CD4-positive, alpha-beta T cell (primary cell): ENCODE measurements around the gene SSBP2. TPM values are rescaled to one million over a fixed set of nuclear protein-coding genes. Genes with fewer than 3 reads are reported as not detected.

ENCODE experiments used
- ATAC-seq: fragments of 200-7000 bp; cut with Tn5 transposase; one replicate; pipeline ENCODE4 v1.10.0; 2022; ENCODE audit warnings: mild to moderate bottlenecking; ENCODE audit not compliant: poor library complexity
- CTCF ChIA-PET: fragments of 350-600 bp; sonication (Branson Sonifier 250); formaldehyde crosslinking; loops from one replicate; lab custom pipeline; 2021; ENCODE audit warnings: antibody characterized with exemption, inconsistent platforms; lab: Charles Lee
- POLR2A ChIA-PET: fragments of 350-600 bp; sonication (Branson Sonifier 250); formaldehyde crosslinking; loops from one replicate; lab custom pipeline; 2021; ENCODE audit warnings: antibody characterized with exemption, inconsistent platforms; lab: Charles Lee
- DNase-seq, 14 experiments: peaks; one replicate each; pipeline ENCODE4 v3.0.0-alpha.2; 2013 to 2020; ENCODE audit warnings: mixed read lengths in 2 of 14
- H3K27ac ChIP-seq, 2 donors: one replicate each; pipeline versions ENCODE4 v1.5.1 to v1.7.0; 2013; ENCODE audit warnings: low read length in 2 of 2, low read depth in 1 of 2, mild to moderate bottlenecking in 1 of 2
- H3K27me3 ChIP-seq, 2 experiments: 1 replicate in 1 of 2; 2 replicates in 1 of 2; pipeline versions ENCODE4 v1.6.1 to v1.7.0; 2013; ENCODE audit warnings: low read length in 2 of 2, control low read depth in 1 of 2, mild to moderate bottlenecking in 1 of 2, moderate library complexity in 1 of 2; ENCODE audit not compliant: insufficient read depth in 2 of 2, control insufficient read depth in 1 of 2
- H3K36me3 ChIP-seq: one replicate; pipeline ENCODE4 v1.6.1; 2013; ENCODE audit warnings: low read length, control low read depth; ENCODE audit not compliant: insufficient read depth
- H3K4me1 ChIP-seq: one replicate; pipeline ENCODE4 v1.6.1; 2013; ENCODE audit warnings: low read length, control low read depth; ENCODE audit not compliant: insufficient read depth
- H3K4me3 ChIP-seq: one replicate; pipeline ENCODE4 v1.5.1; 2013; ENCODE audit warnings: mild to moderate bottlenecking, low read length, moderate library complexity
- H3K9me3 ChIP-seq, 2 experiments: 1 replicate in 1 of 2; 2 replicates in 1 of 2; pipeline versions ENCODE4 v1.6.1 to v1.7.0; 2013; ENCODE audit warnings: low read length in 2 of 2, mild to moderate bottlenecking in 2 of 2, control low read depth in 1 of 2, moderate library complexity in 1 of 2; ENCODE audit not compliant: control insufficient read depth in 1 of 2, insufficient read depth in 1 of 2
- H3K27ac Mint-ChIP-seq: one replicate; pipeline ENCODE4 v1.8.0; 2020; ENCODE audit warnings: mixed read lengths
- H3K27me3 Mint-ChIP-seq: one replicate; pipeline ENCODE4 v1.8.0; 2021; ENCODE audit warnings: mixed read lengths
- H3K36me3 Mint-ChIP-seq: one replicate; pipeline ENCODE4 v1.8.0; 2021; ENCODE audit warnings: low read depth, mixed read lengths
- H3K4me1 Mint-ChIP-seq: one replicate; pipeline ENCODE4 v1.8.0; 2021; ENCODE audit warnings: low read depth, mixed read lengths
- H3K4me3 Mint-ChIP-seq: one replicate; pipeline ENCODE4 v1.8.0; 2020; ENCODE audit warnings: mild to moderate bottlenecking, mixed read lengths
- H3K9me3 Mint-ChIP-seq: one replicate; pipeline ENCODE4 v1.8.0; 2020; ENCODE audit warnings: mixed read lengths
- CTCF ChIP-seq: fragments of 200-600 bp; IDR thresholded peaks from one replicate; pipeline ENCODE4 v1.8.0; 2022; ENCODE audit warnings: antibody characterized with exemption, mild to moderate bottlenecking
- intact Hi-C, 2 experiments: fragments of 100-400 bp; cut with DNase I in 1 of 2; cut with micrococcal nuclease in 1 of 2; formaldehyde crosslinking; loops; one replicate each; pipeline versions ENCODE4 v1.15.1 to v1.9.0; 2023 to 2025; cut with DNase I, micrococcal nuclease
- total RNA-seq, 174 experiments: library from RNA in 2 of 174; stranded (reverse) in 2 of 174; gene quantifications; one replicate each; pipeline ENCODE4 v1.2.3 and lab custom pipeline; 2021 to 2026

The SSBP2 gene
- total RNA-seq, 2 experiments from 2014 or later: 33.5 to 36.3 TPM

GRCh38 chr5:81729276-81729675 lies 21.6 kb downstream of the SSBP2 start:
- Histone ChIP-seq H3K27ac (no peak overlapping the region), H3K36me3 (no peaks in the 10 kb centered on the region), H3K9me3 (no peaks in the 10 kb centered on the region), H3K27me3 (no peaks in the 10 kb centered on the region), H3K4me3 (no peak overlapping the region), H3K4me1 (no peaks in the 10 kb centered on the region)
- ChIA-PET CTCF (no interaction called here), POLR2A (no interaction called here)
- no peaks in the 10 kb centered on the region for H3K36me3 Mint-ChIP-seq
- no peaks in the 10 kb centered on the region for H3K9me3 Mint-ChIP-seq
- intact Hi-C loops: loop anchor here in 1 of 2 experiments (10.0 kb wide), 1 partner anchor 194 kb away; no protein-coding TSS in a partner anchor
- no peaks in the 10 kb centered on the region for H3K27me3 Mint-ChIP-seq
- no peak overlapping the region for H3K4me3 Mint-ChIP-seq
- no peak for TF ChIP-seq CTCF
- DNase-seq: no peak
- H3K4me1 Mint-ChIP-seq: peaks cover 74% of the 10 kb centered on the region
- no peak overlapping the region for H3K27ac Mint-ChIP-seq
- ATAC-seq: no peak

GRCh38 chr5:81728301-81728700 lies 22.6 kb downstream of the SSBP2 start:
- DNase-seq (no peak), ATAC-seq (no peak)
- Histone ChIP-seq H3K4me3 (no peak overlapping the region), H3K36me3 (no peaks in the 10 kb centered on the region), H3K9me3 (no peaks in the 10 kb centered on the region), H3K27me3 (no peaks in the 10 kb centered on the region), H3K27ac (no peak overlapping the region), H3K4me1 (no peaks in the 10 kb centered on the region)
- H3K27ac Mint-ChIP-seq: no peak overlapping the region
- ChIA-PET POLR2A (no interaction called here), CTCF (no interaction called here)
- no peaks in the 10 kb centered on the region for H3K36me3 Mint-ChIP-seq
- intact Hi-C loops: loop anchor here in 1 of 2 experiments (10.0 kb wide), 1 partner anchor 194 kb away; no protein-coding TSS in a partner anchor
- no peaks in the 10 kb centered on the region for H3K9me3 Mint-ChIP-seq
- peaks cover 74% of the 10 kb centered on the region for H3K4me1 Mint-ChIP-seq
- H3K4me3 Mint-ChIP-seq: no peak overlapping the region
- no peak for TF ChIP-seq CTCF
- H3K27me3 Mint-ChIP-seq: no peaks in the 10 kb centered on the region

- no peak overlapping the region for H3K4me3 Mint-ChIP-seq
- no peak overlapping the region for H3K27ac Mint-ChIP-seq
- H3K27me3 Mint-ChIP-seq: no peaks in the 10 kb centered on the region
- H3K4me1 ChIP-seq: no peaks in the 10 kb centered on the region
- POLR2A ChIA-PET: interaction anchor here (1.6 kb wide), 1 partner anchor 25 kb away, joined by 4 read pairs; the partner anchor contains the start of gene SSBP2
- ATAC-seq (no peak), DNase-seq (no peak)
- CTCF ChIA-PET: no interaction called here
- H3K9me3 Mint-ChIP-seq: no peaks in the 10 kb centered on the region
- intact Hi-C loops: loop anchor here in 1 of 2 experiments (10.0 kb wide), 1 partner anchor 191 kb away; no protein-coding TSS in a partner anchor
- no peaks in the 10 kb centered on the region for H3K36me3 ChIP-seq
- no peaks in the 10 kb centered on the region for H3K9me3 ChIP-seq
- H3K4me1 Mint-ChIP-seq: peaks cover 79% of the 10 kb centered on the region
- H3K27me3 ChIP-seq: no peaks in the 10 kb centered on the region
- no peak overlapping the region for H3K4me3 ChIP-seq
- no peak overlapping the region for H3K27ac ChIP-seq
- TF ChIP-seq CTCF: no peak
- H3K36me3 Mint-ChIP-seq: no peaks in the 10 kb centered on the region
Measured at GRCh38 chr5:81726297-81726696, 24.6 kb downstream of the SSBP2 start.
